ENCODE results near the gene PPP1R36. TPM values are rescaled to one million over a fixed set of nuclear protein-coding genes. Genes with fewer than 3 reads are reported as not detected.

Gene PPP1R36
- total RNA-seq, 2 donors from 2014 or later: 2.2 to 5.0 TPM

DNA sequence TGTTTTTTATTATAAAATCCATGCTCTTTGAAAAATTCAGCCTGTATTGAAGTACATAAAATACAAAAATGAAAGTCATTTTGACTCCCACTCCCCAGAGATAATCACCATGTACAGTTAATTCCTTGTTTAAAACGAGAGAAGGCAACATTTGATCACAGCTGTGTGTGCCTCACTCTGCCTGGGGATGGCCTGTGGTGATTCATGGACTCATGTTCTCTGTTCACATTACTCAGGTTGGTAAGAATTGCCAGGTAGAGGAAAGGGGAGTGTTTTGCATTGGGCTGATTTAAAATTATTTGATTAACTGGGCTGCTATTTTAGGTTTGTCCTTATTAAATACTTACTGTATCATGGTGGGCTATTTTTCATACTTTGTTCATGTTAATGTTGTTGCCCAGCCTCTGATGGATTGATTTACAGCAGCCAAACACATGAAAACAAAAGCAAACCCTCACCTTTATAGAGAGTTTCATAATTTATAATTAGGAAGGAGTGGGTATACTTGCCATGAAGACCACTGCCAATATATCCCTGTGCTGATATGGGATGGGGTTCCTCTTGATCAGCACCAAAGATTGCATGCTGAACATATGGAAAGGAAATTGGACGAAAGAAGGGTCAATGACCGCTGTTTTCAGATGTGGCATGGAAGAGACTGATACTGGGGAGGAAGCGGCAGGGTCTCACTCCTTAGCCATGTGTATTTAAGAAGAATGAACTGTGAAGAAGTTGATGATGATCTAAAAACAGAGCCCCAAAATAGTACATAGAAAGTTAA is 42.2 kb upstream of the PPP1R36 start:
- no peak overlapping the region for H3K4me3 ChIP-seq
- no peak for DNase-seq
- no peak overlapping the region for H3K27ac ChIP-seq
- intact Hi-C loops (cut with DNase I): no loop called here
- TF ChIP-seq, protein P1, sequence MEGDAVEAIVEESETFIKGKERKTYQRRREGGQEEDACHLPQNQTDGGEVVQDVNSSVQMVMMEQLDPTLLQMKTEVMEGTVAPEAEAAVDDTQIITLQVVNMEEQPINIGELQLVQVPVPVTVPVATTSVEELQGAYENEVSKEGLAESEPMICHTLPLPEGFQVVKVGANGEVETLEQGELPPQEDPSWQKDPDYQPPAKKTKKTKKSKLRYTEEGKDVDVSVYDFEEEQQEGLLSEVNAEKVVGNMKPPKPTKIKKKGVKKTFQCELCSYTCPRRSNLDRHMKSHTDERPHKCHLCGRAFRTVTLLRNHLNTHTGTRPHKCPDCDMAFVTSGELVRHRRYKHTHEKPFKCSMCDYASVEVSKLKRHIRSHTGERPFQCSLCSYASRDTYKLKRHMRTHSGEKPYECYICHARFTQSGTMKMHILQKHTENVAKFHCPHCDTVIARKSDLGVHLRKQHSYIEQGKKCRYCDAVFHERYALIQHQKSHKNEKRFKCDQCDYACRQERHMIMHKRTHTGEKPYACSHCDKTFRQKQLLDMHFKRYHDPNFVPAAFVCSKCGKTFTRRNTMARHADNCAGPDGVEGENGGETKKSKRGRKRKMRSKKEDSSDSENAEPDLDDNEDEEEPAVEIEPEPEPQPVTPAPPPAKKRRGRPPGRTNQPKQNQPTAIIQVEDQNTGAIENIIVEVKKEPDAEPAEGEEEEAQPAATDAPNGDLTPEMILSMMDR (IDR thresholded peaks at IDR 0.05): no peak
- H3K9ac ChIP-seq (ENCODE audit: low read depth in 2 of 2, low read length in 2 of 2): peak overlapping the region in 1 of 2 donors; percentile 48
- H3K9me3 ChIP-seq: no peaks in the 10 kb centered on the region
- H3K36me3 ChIP-seq: no peaks in the 10 kb centered on the region
- peaks cover 26% of the 10 kb centered on the region for H3K4me1 ChIP-seq
- no peaks in the 10 kb centered on the region for H3K27me3 ChIP-seq

DNA sequence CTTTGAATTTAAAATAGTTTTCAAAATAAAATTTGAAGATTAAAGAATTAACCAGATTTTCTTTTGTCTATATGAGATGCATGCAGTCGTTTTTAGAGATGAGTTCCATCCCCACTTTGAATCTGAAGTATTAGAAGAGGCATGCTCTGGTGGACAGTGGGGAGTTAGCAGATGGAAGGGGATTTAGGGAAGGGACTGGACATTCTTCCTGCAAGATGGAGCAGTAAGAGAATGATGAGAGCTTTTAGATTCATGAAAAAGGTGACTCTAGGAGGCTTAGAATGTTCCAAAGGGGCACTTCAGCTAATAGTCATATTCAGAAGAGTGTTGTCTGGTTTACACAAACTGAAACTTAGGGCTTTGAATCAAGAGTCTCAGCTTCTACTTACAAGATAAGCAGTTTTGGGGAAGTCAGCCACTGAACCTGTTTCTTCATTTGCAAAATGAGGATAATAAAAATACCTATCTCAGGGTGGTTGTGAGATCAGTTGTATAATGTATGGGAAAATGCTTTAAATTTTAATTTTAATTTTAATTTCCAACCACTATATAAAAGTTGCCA is 41.5 kb upstream of the PPP1R36 start:
- Histone ChIP-seq H3K27me3 (no peaks in the 10 kb centered on the region), H3K27ac (no peak overlapping the region), H3K4me1 (peaks cover 25% of the 10 kb centered on the region), H3K36me3 (no peaks in the 10 kb centered on the region), H3K9me3 (no peaks in the 10 kb centered on the region), H3K4me3 (no peak overlapping the region), H3K9ac (ENCODE audit: low read depth in 2 of 2, low read length in 2 of 2) (no peak overlapping the region)
- TF ChIP-seq, protein P1 (IDR thresholded peaks at IDR 0.05): no peak
- DNase-seq: no peak
- intact Hi-C loops (cut with DNase I): no loop called here

DNA sequence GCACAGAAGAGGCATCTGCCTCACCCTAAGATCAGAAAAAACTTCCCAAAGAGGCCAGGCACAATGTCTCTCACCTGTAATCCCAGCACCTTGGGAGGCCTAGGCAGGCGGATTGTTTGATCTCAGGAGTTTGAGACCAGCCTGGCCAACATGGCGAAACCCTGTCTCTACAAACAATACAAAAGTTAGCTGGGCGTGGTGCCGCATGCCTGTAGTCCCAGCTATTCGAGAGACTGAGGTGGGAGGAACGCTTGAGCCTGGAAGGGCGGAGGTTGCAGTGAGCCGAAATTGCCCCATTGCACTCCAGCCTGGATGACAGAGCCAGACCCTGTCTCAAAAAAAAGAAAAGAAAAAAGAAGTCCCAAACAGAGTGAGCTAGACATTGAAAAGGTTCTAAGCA is 40.7 kb upstream of the PPP1R36 start:
- H3K27ac ChIP-seq: no peak overlapping the region

DNA sequence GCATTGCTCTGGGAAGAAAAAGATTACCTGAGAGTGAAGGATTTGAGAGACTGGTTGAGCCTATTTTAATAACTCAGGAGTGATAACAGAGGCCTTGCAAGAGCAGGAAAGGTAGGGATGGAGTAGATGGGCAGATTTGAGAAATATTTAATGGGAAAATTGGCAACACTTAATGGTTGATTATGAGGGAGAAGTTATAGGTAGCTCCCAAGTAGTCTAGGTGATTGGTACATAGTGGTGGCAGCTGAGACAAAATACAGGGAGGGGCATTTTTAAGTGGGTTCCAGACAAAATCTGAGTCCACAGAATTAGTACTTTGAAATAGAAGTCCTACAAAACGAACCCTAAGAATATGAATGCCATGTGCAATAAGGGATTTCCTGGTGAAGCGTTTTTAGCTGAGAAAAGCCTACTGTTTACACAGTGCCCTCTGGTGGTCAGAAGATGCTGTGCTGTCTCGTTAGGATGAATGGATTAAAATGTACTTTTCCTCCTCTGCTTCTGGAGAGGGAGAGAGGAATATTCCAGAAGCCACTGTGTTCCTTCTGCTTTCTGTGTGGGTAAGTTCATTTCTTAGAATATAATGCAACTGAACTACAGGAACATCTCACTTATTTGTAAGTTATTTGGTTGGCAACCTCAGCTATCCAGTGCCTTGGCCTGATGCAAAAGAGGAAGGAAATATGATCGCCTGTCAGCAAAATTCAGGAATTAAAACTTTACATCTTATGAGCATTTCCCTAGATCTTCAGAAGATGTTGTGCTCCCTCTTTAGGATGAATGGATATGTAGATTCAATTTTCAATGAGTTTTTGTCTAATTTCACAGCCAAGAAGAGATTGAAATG is 38.7 kb upstream of the PPP1R36 start:
- DNase-seq: peak; percentile 83
- Histone ChIP-seq H3K27ac (peak overlapping the region; percentile 0), H3K36me3 (no peaks in the 10 kb centered on the region), H3K4me3 (no peak overlapping the region), H3K27me3 (no peaks in the 10 kb centered on the region), H3K9me3 (no peaks in the 10 kb centered on the region), H3K4me1 (peaks cover 23% of the 10 kb centered on the region), H3K9ac (ENCODE audit: low read depth in 2 of 2, low read length in 2 of 2) (peak overlapping the region in 1 of 2 donors; percentile 22)
- intact Hi-C loops (cut with DNase I): no loop called here
- TF ChIP-seq, protein P1 (IDR thresholded peaks at IDR 0.05): peak; percentile 95

More for the DNA sequence above, 40.7 kb upstream of the PPP1R36 start:
- Histone ChIP-seq H3K4me3 (no peak overlapping the region), H3K27me3 (no peaks in the 10 kb centered on the region), H3K36me3 (no peaks in the 10 kb centered on the region), H3K4me1 (peaks cover 25% of the 10 kb centered on the region), H3K9me3 (no peaks in the 10 kb centered on the region), H3K9ac (ENCODE audit: low read depth in 2 of 2, low read length in 2 of 2) (no peak overlapping the region)
- intact Hi-C loops (cut with DNase I): no loop called here
- DNase-seq: peak; percentile 40
- TF ChIP-seq, protein P1 (IDR thresholded peaks at IDR 0.05): no peak

DNA sequence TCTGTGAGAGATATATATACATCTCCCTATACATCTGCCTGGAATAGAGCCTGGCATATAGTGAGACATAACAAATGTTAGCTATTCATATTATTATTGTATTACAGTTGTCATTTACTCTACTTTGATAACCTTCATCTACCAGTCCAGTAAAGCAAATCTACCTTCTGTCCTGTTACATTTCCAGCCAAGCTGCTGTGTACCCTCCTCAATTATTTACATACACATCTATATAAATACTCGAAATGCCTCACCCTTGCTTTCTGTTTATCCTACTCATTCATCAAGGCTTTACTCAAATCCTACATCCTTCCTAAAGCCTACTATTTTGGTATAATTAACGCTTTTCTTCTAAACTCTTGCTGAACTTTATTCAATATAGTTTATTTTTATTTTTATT is 36.5 kb upstream of the PPP1R36 start:
- Histone ChIP-seq H3K27ac (no peak overlapping the region), H3K27me3 (no peaks in the 10 kb centered on the region), H3K9me3 (no peaks in the 10 kb centered on the region), H3K4me3 (no peak overlapping the region), H3K4me1 (peaks cover 6% of the 10 kb centered on the region), H3K9ac (ENCODE audit: low read depth in 2 of 2, low read length in 2 of 2) (no peak overlapping the region), H3K36me3 (no peaks in the 10 kb centered on the region)
- DNase-seq: no peak
- TF ChIP-seq, protein P1 (IDR thresholded peaks at IDR 0.05): no peak
- intact Hi-C loops (cut with DNase I): no loop called here

All from colonic mucosa (tissue), 4 donors.